GM18517 (cell line): Measurements from ENCODE around the gene SIAH2.

ENCODE experiments used
- ATAC-seq: cut with Tn5 transposase; IDR thresholded peaks from one replicate; pipeline ENCODE4 v1.9.1; 2021; ENCODE audit warnings: mild to moderate bottlenecking, moderate library complexity; ENCODE audit not compliant: unreplicated experiment

The SIAH2 gene

DNA sequence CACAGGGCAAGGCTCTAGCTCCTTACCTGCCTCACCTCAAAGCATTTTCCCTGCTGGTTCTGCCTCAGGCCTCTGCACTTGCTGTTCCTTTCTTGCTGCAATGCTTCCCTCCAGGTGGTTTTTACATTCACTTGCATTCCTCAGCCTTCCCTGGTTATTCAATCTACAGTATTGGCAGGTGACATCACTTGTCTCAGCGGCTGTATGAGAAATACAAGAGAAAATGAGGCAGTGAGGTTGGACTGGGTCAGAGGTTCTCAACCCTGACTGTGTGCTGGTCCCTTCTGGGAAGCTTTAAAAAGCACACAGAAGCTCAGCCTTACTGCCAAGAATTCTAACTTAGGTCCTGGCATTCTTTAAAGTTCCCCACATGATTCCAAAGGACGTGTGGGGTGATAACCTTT lies 26.7 kb downstream of the SIAH2 start:
- no peak for ATAC-seq

DNA sequence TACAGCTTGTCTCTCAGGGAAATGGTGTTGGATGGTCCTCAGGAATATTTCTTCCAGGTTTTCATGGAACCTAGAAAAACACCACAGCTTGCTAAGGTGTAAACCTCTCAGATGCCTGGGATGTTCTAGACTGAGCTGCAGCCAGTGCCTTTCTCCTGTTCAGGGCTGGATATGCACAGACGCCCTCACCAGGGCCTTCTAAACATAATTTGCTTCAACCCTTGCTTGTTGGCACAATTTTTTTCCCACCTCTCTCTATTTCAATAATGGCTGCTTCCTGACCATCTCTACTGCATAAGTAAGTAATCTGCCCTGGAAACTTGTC lies 28.2 kb downstream of the SIAH2 start:
- no peak for ATAC-seq

DNA sequence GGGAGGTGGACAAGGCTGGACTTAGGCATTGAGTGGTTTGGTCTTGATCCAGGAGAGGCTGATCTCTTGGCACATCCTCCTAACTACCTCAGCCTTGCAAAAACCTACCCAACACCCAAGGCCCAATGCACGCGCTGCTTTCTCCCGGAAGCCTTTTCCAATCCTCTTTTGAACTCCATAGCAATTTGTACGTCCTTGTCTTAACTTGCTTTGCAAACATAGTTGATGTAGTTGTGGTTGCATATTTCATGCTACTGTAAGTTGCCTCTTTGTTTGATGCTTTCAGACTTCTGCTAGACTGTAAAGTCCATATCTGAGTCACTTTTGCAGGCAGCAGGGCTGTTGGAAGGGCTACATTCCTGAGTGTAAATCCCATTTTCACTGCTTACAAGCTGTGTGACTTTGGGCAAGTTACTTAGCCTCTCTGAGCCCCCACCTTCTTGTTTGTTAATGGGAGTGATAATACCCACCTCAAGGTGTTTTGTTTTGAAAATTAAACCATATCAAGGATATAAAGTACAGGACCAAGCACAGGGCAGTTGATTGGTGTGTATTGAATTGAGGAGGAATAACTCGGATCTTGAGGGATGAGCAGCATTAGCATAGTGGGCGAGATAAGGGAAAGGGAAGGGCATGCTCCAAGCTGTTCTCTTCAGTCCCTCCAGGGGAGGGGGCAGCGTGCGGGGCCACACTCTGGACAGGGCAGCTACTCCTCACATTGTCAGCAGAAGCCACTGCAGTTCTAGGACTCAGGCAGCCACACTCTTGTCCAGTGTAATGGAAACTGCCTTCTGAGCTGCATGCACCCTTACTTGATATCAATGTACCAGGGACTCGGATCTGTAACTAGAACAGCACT lies 28.8 kb downstream of the SIAH2 start:
- no peak for ATAC-seq

DNA sequence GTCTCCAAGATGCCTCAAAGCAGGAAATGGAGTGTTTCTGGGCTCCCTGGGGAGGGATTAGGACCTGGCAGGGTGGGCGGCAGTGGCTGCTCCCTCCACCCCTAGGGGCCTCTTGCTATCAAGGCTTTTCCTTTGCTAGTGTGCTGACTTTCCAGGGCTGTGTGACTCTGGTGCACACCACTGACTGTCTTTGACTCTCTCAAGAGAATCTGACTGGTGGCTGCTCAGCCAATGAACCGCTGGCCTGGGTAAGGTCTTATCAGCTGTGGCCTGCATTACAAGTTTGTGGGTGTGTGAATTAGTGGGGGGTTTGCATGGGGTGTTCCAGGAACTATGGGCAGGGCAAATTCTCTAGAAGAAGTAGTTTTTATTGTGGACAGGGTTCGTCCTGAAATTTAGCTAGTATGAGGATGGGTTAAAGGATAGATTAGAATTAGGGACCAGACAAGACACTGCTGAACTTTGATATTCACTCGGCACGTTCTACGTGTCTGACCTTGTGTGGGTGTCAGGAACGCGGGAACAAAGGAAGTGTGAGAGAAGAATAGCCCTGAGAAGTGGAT lies 29.5 kb downstream of the SIAH2 start:
- no peak for ATAC-seq

DNA sequence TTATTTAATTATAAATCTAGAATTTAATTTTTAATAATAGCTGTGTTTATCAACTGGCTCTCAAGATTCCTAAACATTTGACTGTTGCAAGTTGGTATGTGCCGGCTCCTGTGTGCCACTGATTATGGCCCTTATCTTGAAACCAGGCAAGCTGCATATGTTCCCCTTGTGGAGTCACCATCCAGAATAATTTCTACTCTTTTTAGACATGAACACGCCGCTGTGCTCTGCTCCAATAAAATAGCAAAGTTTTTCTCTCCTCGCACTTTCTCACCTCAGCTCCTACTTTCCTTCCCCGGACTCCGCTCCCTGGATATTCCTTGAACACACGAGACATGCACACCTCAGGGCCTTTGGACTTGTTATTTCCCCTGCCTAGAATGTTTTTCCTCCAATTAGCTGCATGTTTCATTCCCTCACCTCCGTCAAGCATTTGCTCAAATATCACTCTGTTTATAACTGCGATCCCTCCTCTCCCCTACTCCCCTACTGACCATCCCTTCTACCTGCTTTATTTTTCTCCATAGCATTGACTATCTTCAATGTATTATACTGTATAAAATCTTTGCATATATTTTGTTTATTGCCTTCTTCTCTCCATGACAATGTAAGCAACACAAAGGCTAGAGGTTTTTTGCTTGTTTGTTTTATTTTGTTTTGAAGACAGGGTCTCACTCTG lies 33.1 kb downstream of the SIAH2 start:
- no peak for ATAC-seq

DNA sequence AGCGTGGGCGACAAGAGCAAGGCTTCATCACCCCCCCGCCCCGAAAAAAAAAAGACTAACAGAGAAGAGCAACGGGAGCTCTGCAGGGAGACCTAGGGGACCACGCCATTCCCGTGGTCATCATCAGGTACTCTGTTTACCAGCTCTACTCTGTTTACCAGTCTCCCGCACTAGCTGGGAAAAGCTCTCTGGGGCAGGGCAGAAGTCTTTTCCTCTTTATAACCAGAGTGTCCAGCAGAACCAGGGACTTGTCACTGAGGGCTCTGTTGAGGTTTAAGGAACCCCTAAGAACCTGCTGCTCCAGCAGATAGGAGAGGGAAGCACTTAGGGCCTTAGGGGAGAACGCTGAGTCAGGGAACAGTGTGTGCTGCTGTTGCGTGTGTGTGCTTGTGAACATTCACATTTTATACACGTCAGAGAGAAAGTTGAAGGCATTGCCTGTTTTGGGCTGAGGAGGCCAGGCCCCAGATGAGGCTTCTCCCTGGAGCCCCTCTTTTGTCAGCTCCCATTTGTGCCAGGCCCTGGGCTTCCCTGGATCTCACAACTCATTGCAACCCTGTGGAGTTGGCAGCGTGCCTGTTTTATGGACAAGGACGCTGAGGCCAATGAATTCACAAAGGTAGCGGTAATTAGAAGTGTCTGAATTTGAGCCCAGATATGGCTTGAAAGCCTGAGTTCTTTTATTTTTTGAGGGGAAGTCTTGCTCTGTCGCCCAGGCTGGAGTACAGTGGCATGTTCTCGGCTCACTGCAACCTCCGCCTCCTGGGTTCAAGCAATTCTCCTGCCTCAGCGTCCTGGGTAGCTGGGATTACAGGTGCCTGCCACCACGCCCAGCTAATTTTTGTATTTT lies 35.1 kb downstream of the SIAH2 start:
- no peak for ATAC-seq

DNA sequence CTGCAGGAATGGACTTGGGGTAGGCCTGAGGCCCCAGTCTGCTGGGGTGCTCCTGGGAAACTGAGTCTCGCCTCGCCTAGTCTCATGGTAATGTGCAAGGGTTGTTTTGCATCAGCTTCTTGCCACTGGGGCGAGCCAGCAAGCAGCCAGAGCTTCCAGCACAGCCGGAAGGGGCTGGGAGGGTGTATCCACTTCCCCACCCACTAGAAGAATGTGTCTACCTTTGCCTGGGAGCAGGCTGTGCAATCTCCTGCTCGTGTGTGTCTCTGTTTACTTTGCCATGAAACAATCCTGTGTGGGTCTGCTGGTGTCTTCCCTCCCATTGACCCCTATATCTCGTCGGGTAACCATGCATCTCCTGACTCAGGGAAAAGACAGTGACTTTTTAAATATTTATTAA lies 37.4 kb downstream of the SIAH2 start:
- ATAC-seq = no peak

DNA sequence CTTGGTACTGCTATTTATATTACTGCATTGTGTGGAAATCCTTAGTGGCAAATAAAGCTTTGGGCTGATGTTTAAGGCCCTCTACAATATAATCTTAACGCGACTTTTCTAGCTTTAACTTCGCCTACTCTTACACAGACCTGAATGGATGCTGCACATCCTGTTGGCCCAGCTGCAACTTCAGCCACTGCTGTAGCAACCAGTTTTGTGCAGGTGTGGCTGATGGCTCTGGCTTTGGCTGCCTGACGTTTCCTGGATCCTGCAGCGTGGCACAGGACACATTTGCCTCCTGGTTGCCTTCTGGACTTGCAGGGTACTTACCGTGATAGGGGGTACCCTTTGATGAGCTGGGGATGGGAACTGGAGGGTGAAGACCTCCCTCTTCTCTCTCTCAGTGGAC lies 39.0 kb downstream of the SIAH2 start:
- ATAC-seq = no peak

DNA sequence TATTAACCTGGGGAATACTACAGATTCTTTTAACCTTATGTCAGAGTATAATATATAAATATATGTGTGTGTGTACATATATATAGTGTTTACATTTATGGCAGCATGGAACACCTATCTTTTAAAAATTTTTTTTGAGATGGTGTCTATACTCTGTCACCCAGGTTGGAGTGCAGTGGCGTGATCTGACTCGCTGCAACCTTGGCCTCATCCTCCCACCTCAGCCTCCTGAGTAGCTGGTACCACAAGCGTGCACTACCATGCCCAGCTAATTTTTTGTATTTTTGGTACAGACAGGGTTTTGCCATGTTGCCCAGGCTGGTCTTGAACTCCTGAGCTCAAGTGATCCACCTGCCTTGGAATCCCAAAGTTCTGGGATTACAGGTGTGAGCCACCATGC lies 40.7 kb downstream of the SIAH2 start:
- no peak for ATAC-seq

DNA sequence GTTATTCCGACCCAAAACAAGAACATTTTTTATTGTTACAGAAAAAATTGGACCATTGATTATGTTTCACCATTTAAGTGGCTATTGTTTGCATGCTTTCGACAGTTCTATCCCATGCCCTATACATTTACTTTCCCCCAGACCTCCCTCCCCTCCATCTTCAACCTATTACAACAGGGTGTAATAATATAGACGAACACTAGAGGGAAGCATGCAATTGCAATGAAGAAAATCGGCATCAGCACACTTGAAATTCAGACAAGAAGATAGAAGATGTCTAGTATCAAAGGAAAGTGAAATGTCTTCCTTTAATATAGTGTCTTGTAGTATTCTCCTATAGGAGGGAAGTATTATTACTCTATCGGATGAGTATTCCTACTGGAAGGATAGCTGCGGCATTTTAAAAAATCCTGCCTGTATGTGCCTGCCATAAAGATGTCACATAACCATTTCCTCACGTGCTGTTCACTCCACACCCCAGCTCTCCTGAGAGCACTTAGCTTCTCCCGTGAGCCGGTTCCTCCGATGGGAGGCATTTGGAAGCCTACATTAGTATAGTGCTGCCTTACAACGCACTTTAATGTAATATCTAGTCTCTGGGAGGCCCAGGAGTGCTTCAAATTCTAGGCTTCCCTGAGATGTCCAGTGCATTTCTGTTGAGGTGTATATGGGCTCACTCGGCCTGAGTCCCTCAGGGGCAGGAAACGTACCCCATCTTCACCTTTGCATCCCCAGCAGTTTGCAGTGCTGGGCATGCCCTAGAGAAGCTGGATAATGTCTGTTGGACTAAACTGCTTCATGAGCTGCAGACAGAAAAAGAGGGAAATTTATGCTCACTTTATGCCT lies 41.5 kb downstream of the SIAH2 start:
- ATAC-seq = peak; percentile 79

DNA sequence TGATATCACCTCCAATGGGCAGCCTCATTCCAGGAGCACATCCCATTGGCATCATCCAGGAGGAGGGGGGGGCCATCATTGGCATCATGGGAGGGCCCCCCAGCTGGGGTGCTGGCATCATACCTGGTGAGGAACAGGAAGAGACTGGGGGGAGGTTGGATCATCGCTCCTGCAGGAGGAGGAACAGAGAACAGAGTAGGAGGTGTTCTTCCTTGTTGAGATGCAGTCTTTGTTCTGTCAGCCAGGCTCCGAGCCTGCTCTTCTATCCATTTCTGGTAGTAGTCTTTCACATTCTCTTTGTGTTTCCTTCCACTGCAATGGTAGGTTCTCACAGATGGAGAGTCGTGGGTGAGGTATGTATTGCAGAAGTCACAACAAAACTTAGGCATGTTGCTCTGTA lies 42.5 kb downstream of the SIAH2 start:
- no peak for ATAC-seq

DNA sequence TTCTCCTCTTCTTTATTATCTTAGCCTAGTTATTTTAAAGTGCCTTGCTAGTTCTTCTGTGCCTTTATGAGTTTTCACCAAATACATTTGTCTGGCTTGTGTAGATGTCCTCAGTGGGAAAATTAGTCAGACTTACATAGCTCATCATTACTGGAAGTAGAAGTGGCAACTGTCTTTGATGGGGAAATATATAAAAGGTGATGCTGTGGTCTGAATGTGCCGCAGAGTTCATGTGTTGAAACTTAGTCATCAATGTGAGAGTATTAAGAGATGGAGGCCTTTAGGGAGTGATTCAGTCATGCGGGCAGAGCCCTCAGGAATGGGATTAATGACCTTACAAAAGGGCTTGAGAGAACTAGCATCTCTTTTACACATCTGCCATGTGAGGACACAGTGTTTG lies 52.9 kb downstream of the SIAH2 start:
- no peak for ATAC-seq

DNA sequence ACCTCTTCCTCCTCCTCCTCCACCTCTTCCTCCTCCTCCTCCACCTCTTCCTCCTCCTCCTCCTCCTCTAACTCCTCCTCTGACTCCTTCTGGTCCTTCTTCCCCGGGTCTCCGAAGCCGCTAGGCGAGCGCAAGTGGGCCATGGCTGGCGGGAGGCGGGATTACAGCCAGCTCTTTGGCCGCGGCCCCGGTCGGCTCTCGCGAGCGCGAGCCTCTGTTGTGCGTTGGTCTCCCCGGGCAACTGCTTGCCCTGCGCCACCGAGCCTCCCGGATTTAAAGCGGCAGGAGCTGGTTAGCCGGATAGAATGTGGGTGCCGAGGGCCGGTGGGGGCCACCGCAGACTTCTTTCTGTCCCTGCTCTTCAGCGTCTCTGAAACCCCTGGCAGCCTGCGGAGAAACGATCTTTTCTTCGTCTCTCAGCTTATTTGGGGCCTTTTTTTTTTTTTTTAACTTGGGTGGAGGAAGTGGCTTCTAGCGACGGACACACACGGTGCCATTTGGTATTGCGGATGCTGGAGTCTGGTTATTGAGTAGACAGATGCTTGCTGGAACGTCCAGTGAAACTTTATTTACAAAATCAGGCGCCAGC lies 59.1 kb downstream of the SIAH2 start, which contains the start of gene ERICH6:
TSS of gene ERICH6 (minus strand) at position 165 of the 589 bp plus-strand sequence. CDS start at position 143, 22 bp downstream.
- ATAC-seq = peak; percentile 96

DNA sequence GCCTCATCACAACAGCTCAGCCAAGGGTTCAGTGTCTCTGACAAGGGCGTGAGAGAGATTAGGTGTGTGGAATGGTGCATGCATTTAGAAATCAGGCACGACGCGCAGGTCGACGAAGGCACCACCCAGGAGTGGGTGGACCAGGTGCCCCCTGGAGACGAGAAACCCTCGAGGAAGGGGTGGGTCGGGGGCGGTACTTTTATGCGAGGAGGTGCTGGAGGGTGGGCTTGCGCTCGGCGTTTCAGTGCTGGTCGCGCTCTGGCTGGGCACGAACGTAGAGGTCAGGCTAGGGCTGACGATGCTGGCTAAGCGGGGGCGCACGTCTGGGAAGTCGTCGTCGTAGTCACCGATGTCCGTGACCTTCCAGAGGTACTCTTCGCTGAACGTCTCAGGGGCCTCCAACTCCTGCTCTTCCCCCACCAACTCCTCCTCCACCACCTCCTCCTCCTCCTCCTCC lies 59.6 kb downstream of the SIAH2 start:
- peak; percentile 20 for ATAC-seq

DNA sequence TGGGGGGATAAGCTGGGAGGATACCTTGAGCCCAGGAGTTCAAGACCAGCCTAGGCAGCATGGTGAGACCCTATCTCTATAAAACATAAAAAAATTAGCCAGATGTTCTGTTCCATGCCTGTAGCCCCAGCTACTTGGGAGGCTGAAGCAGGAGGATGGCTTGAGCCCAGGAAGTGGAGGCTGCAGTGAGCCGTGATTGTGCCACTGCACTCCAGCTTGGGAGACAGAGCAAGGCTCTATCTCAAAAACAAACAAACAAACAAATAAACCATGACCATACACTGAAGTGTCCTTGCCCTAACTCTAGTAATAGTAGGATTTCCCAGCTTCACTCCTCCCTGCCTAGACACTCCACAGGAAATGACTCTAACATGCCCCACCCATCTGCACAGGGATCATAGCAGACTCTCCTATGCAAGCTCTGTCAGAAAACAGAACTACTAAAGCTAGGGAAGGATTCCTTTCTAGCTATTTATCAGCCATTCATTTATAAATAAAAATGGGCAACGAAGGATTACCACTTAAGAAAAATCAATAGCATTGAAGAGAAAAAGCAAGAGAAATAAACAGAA lies 63.8 kb downstream of the SIAH2 start:
- no peak for ATAC-seq

DNA sequence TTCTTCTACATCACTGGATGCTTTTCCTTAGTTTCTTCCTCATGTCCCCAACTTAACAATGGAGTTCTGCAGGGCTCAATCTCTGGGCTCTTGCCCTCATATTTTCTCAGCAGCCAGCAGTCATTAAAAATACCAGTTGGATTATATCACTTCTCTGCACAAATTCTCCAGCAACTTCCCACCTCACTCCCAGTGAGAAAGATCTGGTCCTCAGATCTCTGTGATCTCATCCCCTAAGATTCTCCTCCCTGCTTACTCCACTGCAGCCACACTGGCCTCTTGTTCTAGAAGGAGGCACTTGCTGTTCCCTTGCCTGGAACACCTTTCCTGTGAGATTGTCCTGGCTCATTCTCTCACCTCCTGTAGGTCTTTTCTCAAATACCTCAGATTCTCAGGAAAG lies 65.3 kb downstream of the SIAH2 start:
- no peak for ATAC-seq

DNA sequence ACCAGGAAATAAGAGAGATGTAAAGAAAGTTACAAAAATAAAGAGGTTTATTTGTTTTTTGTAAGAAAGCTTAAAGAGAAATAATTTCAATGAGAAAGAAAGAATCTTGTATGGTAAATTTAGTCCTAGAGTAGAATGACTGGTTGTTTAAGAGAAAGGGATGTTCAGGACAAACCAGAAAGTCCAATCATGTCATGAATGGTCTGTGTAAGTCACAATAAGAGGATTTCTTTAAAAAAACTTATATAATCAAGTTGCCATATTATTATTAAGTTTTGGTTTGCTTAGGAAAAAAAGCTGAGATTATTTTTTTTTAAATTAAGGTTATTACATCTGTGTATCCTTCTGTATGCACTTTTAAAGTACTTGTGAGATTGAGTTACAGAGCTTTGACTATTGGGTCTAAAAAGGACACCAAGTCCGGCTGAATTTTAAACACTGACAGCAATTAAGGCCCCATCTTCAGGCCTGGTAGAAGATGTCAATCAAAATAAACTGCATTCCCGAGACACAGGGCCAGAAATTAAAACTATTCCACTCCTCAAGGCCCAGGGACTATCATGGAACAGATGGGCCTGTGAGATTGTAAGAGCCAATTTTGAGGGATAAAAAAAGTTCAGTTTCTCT lies 71.4 kb downstream of the SIAH2 start:
- ATAC-seq = no peak
